GM12878 (cell line): Measurements from ENCODE around the gene CCDC107.
"Not testable (repeated sequence)": the region's sequence is repeated elsewhere in the genome, so short reads cannot be mapped to it uniquely, and the experiment has no call there.

ENCODE experiments used
- ATF2 ChIP-seq: IDR thresholded peaks from 2 replicates; pipeline ENCODE4 v1.6.1; 2012; ENCODE audit warnings: low read length, inconsistent platforms
- ATF3 ChIP-seq: IDR thresholded peaks from 2 replicates; pipeline ENCODE4 v1.6.1; 2011; ENCODE audit warnings: low read depth, mild to moderate bottlenecking, low read length, moderate library complexity, borderline replicate concordance; ENCODE audit errors: extremely low read depth
- CTCF ChIP-seq, 3 experiments: IDR thresholded peaks in 2 of 3; conservative IDR thresholded peaks in 1 of 3; 2 replicates each; pipeline ENCODE4 v1.5.1; 2011; ENCODE audit warnings: low read depth in 3 of 3, low read length in 3 of 3, mild to moderate bottlenecking in 3 of 3, control low read depth in 2 of 3, moderate library complexity in 2 of 3, inconsistent platforms in 1 of 3, mixed read lengths in 1 of 3; ENCODE audit not compliant: control insufficient read depth in 2 of 3, insufficient read depth in 1 of 3; ENCODE audit errors: extremely low read depth in 1 of 3
- EP300 ChIP-seq, 2 experiments: fragments of 150-350 bp in 1 of 2; IDR thresholded peaks; 2 replicates each; pipeline ENCODE4 v1.6.1; 2011 to 2012; ENCODE audit warnings: low read depth in 2 of 2, low read length in 2 of 2, borderline replicate concordance in 1 of 2, improper control_type of control experiment in 1 of 2, inconsistent platforms in 1 of 2; ENCODE audit not compliant: control insufficient read depth in 1 of 2
- KDM1A ChIP-seq: fragments of 200-600 bp; sonication (generic); IDR thresholded peaks from 2 replicates; pipeline ENCODE4 v1.6.1; 2016; ENCODE audit warnings: borderline replicate concordance
- NR2F1 ChIP-seq: fragments of 450-650 bp; conservative IDR thresholded peaks from 2 replicates; pipeline ENCODE4 v1.6.1; 2017; ENCODE audit warnings: mild to moderate bottlenecking
- POLR2AphosphoS5 ChIP-seq: IDR thresholded peaks from 2 replicates; pipeline ENCODE4 v1.6.1; 2011; ENCODE audit warnings: mild to moderate bottlenecking, low read length, inconsistent platforms
- RAD51 ChIP-seq: fragments of 450-650 bp; IDR thresholded peaks from 2 replicates; pipeline ENCODE4 v1.6.1; 2016; ENCODE audit warnings: moderate library complexity, mild to moderate bottlenecking, inconsistent platforms
- SREBF2 ChIP-seq: IDR thresholded peaks from 2 replicates; pipeline ENCODE4 v1.6.1; 2012; ENCODE audit warnings: mild to moderate bottlenecking, low read length
- USF2 ChIP-seq: IDR thresholded peaks from 2 replicates; pipeline ENCODE4 v1.6.1; 2011; ENCODE audit warnings: low read depth, low read length, improper control_type of control experiment, borderline replicate concordance
- YY1 ChIP-seq: IDR thresholded peaks from 2 replicates; pipeline ENCODE4 v1.6.1; 2011; ENCODE audit warnings: low read depth, mild to moderate bottlenecking, low read length
- ZNF622 ChIP-seq: fragments of 450-650 bp; IDR thresholded peaks from 2 replicates; pipeline ENCODE4 v1.6.1; 2017; ENCODE audit warnings: mild to moderate bottlenecking, inconsistent platforms

- TF ChIP-seq KDM1A; ATF2; CTCF (IDR thresholded peaks at IDR 0.05 in 2 of 3, conservative IDR thresholded peaks at IDR 0.05 in 1 of 3; ENCODE audit: control insufficient read depth in 2 of 3, extremely low read depth in 1 of 3, insufficient read depth in 1 of 3, low read depth in 3 of 3, low read length in 3 of 3); NR2F1; ATF3; ZNF622; SREBF2; POLR2AphosphoS5; USF2; RAD51; YY1; EP300 (IDR thresholded peaks at IDR 0.05; ENCODE audit: borderline replicate concordance in 1 of 2, control insufficient read depth in 1 of 2, low read depth in 2 of 2, low read length in 2 of 2): not testable (repeated sequence)
These were observed 19.3 kb upstream of the CCDC107 start for GRCh38 chr9:35638751-35639150.
